Endothelial cell of umbilical vein (primary cell): ENCODE results near the gene IGFBPL1. TPM values are rescaled to one million over a fixed set of nuclear protein-coding genes. Genes with fewer than 3 reads are reported as not detected.

Experiments used
- BruUV-seq: library from RNA; stranded (reverse); fragments of 400-500 nt; replicated peaks from 2 replicates; lab custom pipeline; 2021; lab: Mats Ljungman, UMichigan
- CTCF ChIA-PET: fragments of 300-600, 350-600 bp; sonication (Branson Sonifier 250); formaldehyde crosslinking; loops from one replicate; lab custom pipeline; 2021; ENCODE audit warnings: antibody characterized with exemption, inconsistent platforms; lab: Charles Lee
- POLR2A ChIA-PET: fragments of 300-600, 350-600 bp; sonication (Branson Sonifier 250); formaldehyde crosslinking; loops from one replicate; lab custom pipeline; 2021; ENCODE audit warnings: antibody characterized with exemption, inconsistent platforms; lab: Charles Lee
- DNase-seq: peaks from one replicate; pipeline ENCODE4 v3.0.0-alpha.2; 2011; ENCODE audit warnings: low read depth, low spot score
- FAIRE-seq: peaks from 2 replicates; lab custom pipeline; 2011; peaks lifted over from hg19 to GRCh38; lab: Jason Lieb, UNC
- H2AFZ ChIP-seq: 2 replicates; pipeline ENCODE4 v1.6.0; 2012; ENCODE audit warnings: low read depth, low read length, control low read depth, inconsistent platforms
- H3K27ac ChIP-seq: 2 replicates; pipeline ENCODE4 v1.5.1; 2011; ENCODE audit warnings: low read depth, mild to moderate bottlenecking, control low read depth, low read length, moderate library complexity; ENCODE audit not compliant: insufficient read depth
- H3K27me3 ChIP-seq, 2 experiments: 2 replicates each; pipeline versions ENCODE4 v1.6.0 to v1.6.1; 2011; ENCODE audit warnings: low read length in 2 of 2, mixed read lengths in 1 of 2; ENCODE audit not compliant: control insufficient read depth in 2 of 2, insufficient read depth in 2 of 2
- H3K36me3 ChIP-seq, 2 experiments: 2 replicates in 1 of 2; 3 replicates in 1 of 2; pipeline ENCODE4 v1.5.1; 2011; ENCODE audit warnings: low read length in 2 of 2, mild to moderate bottlenecking in 1 of 2, moderate library complexity in 1 of 2; ENCODE audit not compliant: control insufficient read depth in 2 of 2, insufficient read depth in 2 of 2; ENCODE audit errors: extremely low read depth in 1 of 2
- H3K4me1 ChIP-seq: 3 replicates; pipeline ENCODE4 v1.5.1; 2011; ENCODE audit warnings: mild to moderate bottlenecking, low read length; ENCODE audit not compliant: control insufficient read depth, insufficient read depth; ENCODE audit errors: extremely low read depth
- H3K4me2 ChIP-seq: 2 replicates; pipeline ENCODE4 v1.6.1; 2011; ENCODE audit warnings: low read length, control low read depth, mixed read lengths; ENCODE audit not compliant: insufficient read depth
- H3K4me3 ChIP-seq, 3 experiments: fragments of 200-600 bp in 1 of 3; sonication (generic), shearing (Covaris generic) in 1 of 3; replicated peaks in 1 of 3; 2 replicates each; pipeline ENCODE4 v1.5.1; 2011 to 2016; ENCODE audit warnings: control low read depth in 3 of 3, low read length in 3 of 3, mild to moderate bottlenecking in 2 of 3, inconsistent platforms in 1 of 3, low read depth in 1 of 3, moderate library complexity in 1 of 3; ENCODE audit not compliant: insufficient read depth in 1 of 3
- H3K79me2 ChIP-seq: 2 replicates; pipeline ENCODE4 v1.6.0; 2012; ENCODE audit warnings: low read length, inconsistent platforms; ENCODE audit not compliant: control insufficient read depth, insufficient read depth
- H3K9ac ChIP-seq: replicated peaks from 2 replicates; pipeline ENCODE3; 2011; ENCODE audit warnings: low read length, control low read depth; ENCODE audit not compliant: insufficient read depth; ENCODE audit errors: extremely low read depth
- H3K9me1 ChIP-seq: replicated peaks from 3 replicates; pipeline ENCODE4 v1.6.0; 2011; ENCODE audit warnings: mild to moderate bottlenecking, low read length; ENCODE audit not compliant: control insufficient read depth, insufficient read depth; ENCODE audit errors: extremely low read depth
- H3K9me3 ChIP-seq: replicated peaks from 2 replicates; pipeline ENCODE4 v1.5.1; 2012; ENCODE audit warnings: low read length, inconsistent platforms; ENCODE audit not compliant: control insufficient read depth, insufficient read depth
- H4K20me1 ChIP-seq: replicated peaks from 2 replicates; pipeline ENCODE3; 2011; ENCODE audit warnings: mild to moderate bottlenecking, low read length; ENCODE audit not compliant: control insufficient read depth, insufficient read depth; ENCODE audit errors: extremely low read depth
- CTCF ChIP-seq, 2 donors: IDR thresholded peaks; 1 replicate in 1 of 2; 2 replicates in 1 of 2; pipeline ENCODE4 v1.5.1; 2011; ENCODE audit warnings: low read length in 2 of 2, mild to moderate bottlenecking in 2 of 2, moderate library complexity in 2 of 2, control low read depth in 1 of 2, inconsistent platforms in 1 of 2, low read depth in 1 of 2; ENCODE audit not compliant: insufficient read depth in 1 of 2; ENCODE audit errors: extremely low read depth in 1 of 2
- EZH2 ChIP-seq: IDR thresholded peaks from 2 replicates; pipeline ENCODE4 v1.6.1; 2012; ENCODE audit warnings: borderline replicate concordance, low read depth, mild to moderate bottlenecking, moderate library complexity, low read length, inconsistent platforms; ENCODE audit not compliant: severe bottlenecking
- FOS ChIP-seq: IDR thresholded peaks from 2 replicates; pipeline ENCODE4 v1.6.1; 2011; ENCODE audit warnings: mild to moderate bottlenecking, low read length, moderate library complexity, borderline replicate concordance; ENCODE audit not compliant: insufficient read depth
- GATA2 ChIP-seq: IDR thresholded peaks from 2 replicates; pipeline ENCODE4 v1.7.0; 2011; ENCODE audit warnings: low read depth, mild to moderate bottlenecking, moderate library complexity, mixed read lengths, low read length; ENCODE audit not compliant: insufficient read length, insufficient read depth
- JUN ChIP-seq: IDR thresholded peaks from 2 replicates; pipeline ENCODE4 v1.6.1; 2011; ENCODE audit warnings: borderline replicate concordance, low read depth; ENCODE audit not compliant: insufficient read length, insufficient read depth
- MAX ChIP-seq: IDR thresholded peaks from 2 replicates; pipeline ENCODE4 v1.6.1; 2011; ENCODE audit not compliant: insufficient read depth, insufficient read length
- POLR2A ChIP-seq: IDR thresholded peaks from 2 replicates; pipeline ENCODE4 v1.6.1; 2012; ENCODE audit warnings: low read depth, mild to moderate bottlenecking, control low read depth, low read length
- POLR2AphosphoS5 ChIP-seq: IDR thresholded peaks from 2 replicates; pipeline ENCODE4 v1.6.1; 2012; ENCODE audit warnings: low read depth, mild to moderate bottlenecking, control low read depth, low read length, moderate library complexity; ENCODE audit not compliant: insufficient read depth
- dilution Hi-C: fragments of 300-500 bp; cut with MboI; formaldehyde crosslinking; loops from one replicate; pipeline ENCODE4 v1.15.0; 2019; ENCODE audit warnings: low sequenced_read_pairs; ENCODE audit not compliant: extremely low pct_ligation_motif_present
- intact Hi-C: fragments of 100-400 bp; cut with micrococcal nuclease; formaldehyde crosslinking; loops from one replicate; pipeline ENCODE4 v1.10.0; 2022
- polyA plus RNA-seq, 4 experiments: library from polyadenylated mRNA; depleted of rRNA in 3 of 4; stranded (reverse) in 3 of 4; unstranded in 1 of 4; fragments of >200 nt; gene quantifications; 2 replicates each; pipeline versions ENCODE4 v1.2.1 to v1.2.3, GENCODE V29; 2011 to 2012; ENCODE audit warnings: missing spikeins in 1 of 4
- total RNA-seq: library from RNA; stranded (reverse); gene quantifications from 2 replicates; pipeline ENCODE4 v1.2.3, GENCODE V29; 2021

The IGFBPL1 gene
- total and polyA plus RNA-seq, 2 donors (not counting 3 experiments of a cell fraction or from before 2014, with no cell fraction given) = not detected

GRCh38 chr9:38368731-38369130 is 55.5 kb downstream of the IGFBPL1 start:
- no TSS peak for BruUV-seq
- Histone ChIP-seq H3K79me2 (no peaks in the 10 kb centered on the region), H3K4me3 (no peak overlapping the region), H3K4me2 (no peak overlapping the region), H3K9ac (no peak overlapping the region), H3K36me3 (no peaks in the 10 kb centered on the region), H2AFZ (no peak overlapping the region), H3K27ac (no peak overlapping the region), H3K9me3 (no peaks in the 10 kb centered on the region), H3K27me3 (peaks cover 12 to 17% of the 10 kb centered on the region in 2 experiments), H4K20me1 (no peaks in the 10 kb centered on the region), H3K4me1 (no peaks in the 10 kb centered on the region), H3K9me1 (no peaks in the 10 kb centered on the region)
- dilution Hi-C loops (no loop called here), intact Hi-C loops (loop anchor here (10.0 kb wide), 1 partner anchor 204 kb away; no protein-coding TSS in a partner anchor)
- CTCF ChIA-PET = interaction anchor here (1.1 kb wide), 1 partner anchor 25 kb away, joined by 3 read pairs; no protein-coding TSS in a partner anchor
- no peak for DNase-seq
- FAIRE-seq = no peak
- TF ChIP-seq POLR2AphosphoS5 (no peak), FOS (no peak), GATA2 (no peak), JUN (no peak), POLR2A (no peak), MAX (no peak), CTCF (IDR thresholded peaks at IDR 0.05; ENCODE audit: extremely low read depth in 1 of 2, insufficient read depth in 1 of 2, low read depth in 1 of 2, low read length in 2 of 2) (no peak), EZH2 (no peak)
- POLR2A ChIA-PET = no interaction called here
